H54 (cell line): ENCODE measurements around the gene SCARB1.

Experiments
- DNase-seq: peaks from one replicate; pipeline ENCODE4 v3.0.0; 2011; ENCODE audit warnings: low spot score, mixed read lengths; ENCODE audit not compliant: insufficient read length
- FAIRE-seq: peaks from 3 replicates; lab custom pipeline; 2011; peaks lifted over from hg19 to GRCh38; lab: Jason Lieb, UNC
- POLR2A ChIP-seq: IDR thresholded peaks from 2 replicates; pipeline ENCODE4 v1.6.1; 2011; ENCODE audit warnings: low read depth, mild to moderate bottlenecking, low read length

SCARB1 gene

DNA sequence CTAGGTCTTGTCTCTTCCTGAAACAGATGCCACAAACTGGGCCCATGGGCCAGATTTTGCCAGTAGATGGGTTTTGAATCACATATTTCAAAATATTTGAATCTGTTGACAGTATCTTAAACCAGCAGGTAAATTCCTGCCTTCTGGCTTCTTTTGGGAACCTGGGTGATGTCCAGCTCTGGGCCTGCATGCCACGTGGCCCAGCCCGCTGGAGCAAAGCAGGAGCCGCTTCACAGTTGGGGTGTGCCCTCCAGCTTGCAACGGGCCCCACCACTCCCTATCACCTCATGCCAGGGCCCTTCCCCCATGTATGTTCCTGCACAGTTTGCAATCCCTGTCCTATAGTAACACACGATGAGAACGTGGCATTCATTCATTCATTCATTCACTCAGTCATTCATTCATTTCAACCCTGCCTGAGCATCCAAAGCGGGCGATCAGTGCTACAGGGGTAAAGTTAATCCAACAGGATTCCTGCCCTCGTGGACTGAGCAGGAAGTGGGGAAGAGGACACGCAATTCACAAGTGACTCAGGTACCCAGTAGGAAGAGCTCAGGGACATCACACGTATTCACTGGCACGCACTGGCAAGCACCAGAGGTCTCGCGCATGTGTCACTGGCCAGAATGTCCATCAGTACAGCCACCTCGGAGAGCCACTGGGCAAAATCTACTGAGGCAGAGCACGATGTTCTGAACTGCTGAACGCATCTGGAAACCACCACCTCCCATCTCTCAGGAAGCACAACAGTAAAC is 27.8 kb downstream of the SCARB1 start:
- FAIRE-seq: no peak
- no peak for DNase-seq
- TF ChIP-seq POLR2A: no peak

- FAIRE-seq (no peak), DNase-seq (no peak)
- TF ChIP-seq POLR2A: no peak
Observed at GRCh38 chr12:124834822-124835221, 28.8 kb downstream of the SCARB1 start.

- no peak for TF ChIP-seq POLR2A
- FAIRE-seq: no peak
- peak; percentile 45 for DNase-seq
Observed at GRCh38 chr12:124833693-124834122, 30.0 kb downstream of the SCARB1 start.

DNA sequence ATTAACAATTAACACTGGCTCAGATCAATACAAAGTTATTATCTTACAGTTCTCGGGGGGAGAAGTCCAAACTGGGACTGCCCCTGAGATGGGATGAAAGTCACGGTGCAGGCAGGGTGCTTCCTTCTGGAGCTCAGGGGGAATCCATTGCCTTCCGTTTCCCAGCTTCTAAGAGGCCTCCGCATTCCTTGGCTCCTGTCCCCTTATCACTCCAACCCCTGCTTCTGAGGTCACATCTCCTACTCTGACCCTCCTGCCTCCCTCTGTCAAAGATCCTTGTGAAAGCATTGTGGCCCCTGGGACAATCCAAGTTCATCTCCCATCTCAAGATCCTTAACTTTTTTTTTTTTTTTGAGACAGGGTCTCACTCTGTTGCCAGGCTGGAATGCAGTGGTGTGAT is 30.8 kb downstream of the SCARB1 start:
- no peak for FAIRE-seq
- no peak for DNase-seq
- TF ChIP-seq POLR2A: no peak

DNA sequence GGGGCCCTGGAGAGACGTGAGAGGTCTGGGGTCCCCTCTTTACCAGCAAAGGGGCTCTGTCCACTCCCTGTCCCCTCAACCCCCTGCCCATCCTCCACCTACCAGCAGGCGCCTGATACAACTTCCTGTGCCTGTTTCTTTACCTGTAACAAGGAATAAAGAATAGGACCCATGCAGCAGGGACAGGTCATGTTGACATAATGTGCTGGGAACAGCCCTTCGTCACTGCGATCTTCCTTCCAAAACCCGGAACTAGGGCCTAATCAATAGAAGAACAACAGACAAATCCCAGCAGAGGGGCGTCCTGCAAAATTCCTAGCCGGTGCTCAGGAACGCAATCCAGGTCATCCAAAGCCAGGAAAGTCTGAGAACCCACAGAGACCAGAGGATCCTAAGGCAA is 32.1 kb downstream of the SCARB1 start:
- no peak for TF ChIP-seq POLR2A
- DNase-seq (no peak), FAIRE-seq (no peak)

DNA sequence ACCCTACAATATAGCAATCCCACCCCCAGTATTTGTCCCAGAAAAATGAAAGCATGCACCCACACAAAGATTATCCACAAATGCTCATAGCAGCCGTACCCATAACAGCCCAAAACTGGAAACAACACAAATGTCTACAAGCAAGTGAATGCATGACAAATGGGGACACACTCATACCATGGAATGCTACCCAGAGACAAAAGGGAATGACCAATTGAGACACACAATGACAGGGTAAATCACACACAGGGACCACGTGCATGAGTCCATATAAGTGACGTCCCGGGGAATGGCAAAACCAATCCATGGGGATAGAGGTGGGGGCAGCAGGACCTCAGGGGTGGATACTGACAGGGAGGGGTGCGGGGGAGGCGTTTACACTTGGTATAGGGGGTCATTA is 33.4 kb downstream of the SCARB1 start:
- FAIRE-seq: no peak
- no peak for DNase-seq
- no peak for TF ChIP-seq POLR2A

- no peak for DNase-seq
- no peak for FAIRE-seq
- TF ChIP-seq POLR2A: no peak
Observed at GRCh38 chr12:124829708-124830304, 33.9 kb downstream of the SCARB1 start.

- DNase-seq (peak; percentile 75), FAIRE-seq (no peak)
Observed at GRCh38 chr12:124829008-124829707, 34.5 kb downstream of the SCARB1 start.

DNA sequence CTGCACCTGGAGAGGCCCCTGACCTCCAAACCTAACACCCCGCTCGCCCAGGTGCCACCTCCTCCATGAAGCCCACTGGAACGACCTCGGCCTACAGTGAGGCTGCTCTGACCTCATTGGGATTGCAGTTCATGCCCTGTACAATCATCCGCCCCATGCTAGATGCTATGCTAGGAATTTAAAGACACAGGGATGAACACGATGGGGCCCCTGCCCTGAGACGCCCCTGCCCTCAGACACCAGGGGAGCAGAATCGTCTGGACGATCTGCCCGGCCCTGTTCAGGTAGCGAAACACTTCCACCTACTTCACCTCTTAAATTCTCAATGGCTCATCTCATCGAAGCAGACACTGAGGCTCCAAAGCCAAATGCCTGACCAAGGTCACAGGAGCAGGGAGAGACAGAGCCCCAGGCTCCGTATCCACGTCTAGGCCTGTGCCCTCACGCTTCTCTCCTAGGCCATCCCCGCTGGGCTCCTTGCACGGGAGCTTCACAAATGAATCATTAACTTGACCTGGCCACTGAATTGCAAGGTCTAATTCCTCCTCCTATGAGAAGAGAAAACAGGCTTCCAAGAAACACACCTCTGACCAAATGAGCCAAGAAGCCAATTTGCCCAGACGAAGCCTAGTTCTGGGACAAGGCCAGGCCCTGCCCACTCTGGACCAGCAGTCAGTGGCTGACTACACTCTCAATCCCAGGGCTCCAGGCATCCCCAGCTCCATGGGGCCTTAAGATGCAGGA is 35.2 kb downstream of the SCARB1 start:
- FAIRE-seq (no peak), DNase-seq (peak; percentile 49)

More at GRCh38 chr12:124829008-124829707, 34.5 kb downstream of the SCARB1 start:
- TF ChIP-seq POLR2A: no peak

DNA sequence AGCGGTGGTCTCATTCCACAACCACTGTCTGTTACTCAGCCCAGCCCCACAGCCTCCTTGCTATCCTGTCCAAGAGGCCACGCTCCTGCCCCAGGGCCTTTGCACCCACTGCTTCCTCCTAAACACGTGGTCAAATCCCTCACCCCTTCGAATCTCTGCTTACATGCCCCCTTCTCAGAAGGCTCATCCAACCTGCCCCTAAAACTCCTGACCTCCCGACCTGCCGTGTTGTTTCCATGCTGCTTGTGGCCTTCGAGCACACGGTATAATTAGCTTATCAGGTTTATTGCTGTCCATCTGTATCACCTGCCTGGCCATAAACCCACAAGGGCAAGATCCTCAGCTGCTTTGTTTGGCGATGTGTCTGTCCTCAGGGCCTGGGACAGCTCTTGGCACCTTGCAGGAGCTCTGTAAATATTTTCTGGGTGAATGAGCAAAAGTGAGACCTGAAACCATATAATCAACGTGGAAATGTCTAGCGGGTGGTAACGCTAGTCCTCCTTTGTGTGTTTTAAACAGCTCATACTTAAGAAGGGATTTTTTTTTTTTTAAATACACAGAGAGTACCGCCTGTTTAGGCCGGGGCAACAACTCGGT is 36.0 kb downstream of the SCARB1 start:
- DNase-seq (no peak), FAIRE-seq (no peak)
- TF ChIP-seq POLR2A: no peak

More for the DNA sequence above, 35.2 kb downstream of the SCARB1 start:
- TF ChIP-seq POLR2A: no peak

DNA sequence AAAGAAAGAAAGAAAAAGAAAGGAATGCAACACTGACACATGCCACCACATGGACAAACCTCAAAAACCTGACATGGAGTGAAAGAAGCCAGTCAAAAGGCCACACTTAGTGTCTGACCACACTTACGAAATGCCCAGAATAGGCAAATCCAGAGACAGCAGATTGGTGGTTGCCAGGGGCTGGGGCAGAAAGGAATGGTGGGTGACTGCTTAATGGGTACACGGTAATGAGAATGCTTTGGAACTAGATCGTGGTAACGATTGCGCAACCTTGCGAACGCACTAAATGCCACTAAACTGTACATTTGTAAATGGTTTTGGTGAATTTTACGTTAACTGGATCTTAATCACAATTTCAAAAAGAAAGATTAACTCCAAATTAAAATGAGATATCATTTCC is 39.5 kb downstream of the SCARB1 start:
- FAIRE-seq (no peak), DNase-seq (no peak)

DNA sequence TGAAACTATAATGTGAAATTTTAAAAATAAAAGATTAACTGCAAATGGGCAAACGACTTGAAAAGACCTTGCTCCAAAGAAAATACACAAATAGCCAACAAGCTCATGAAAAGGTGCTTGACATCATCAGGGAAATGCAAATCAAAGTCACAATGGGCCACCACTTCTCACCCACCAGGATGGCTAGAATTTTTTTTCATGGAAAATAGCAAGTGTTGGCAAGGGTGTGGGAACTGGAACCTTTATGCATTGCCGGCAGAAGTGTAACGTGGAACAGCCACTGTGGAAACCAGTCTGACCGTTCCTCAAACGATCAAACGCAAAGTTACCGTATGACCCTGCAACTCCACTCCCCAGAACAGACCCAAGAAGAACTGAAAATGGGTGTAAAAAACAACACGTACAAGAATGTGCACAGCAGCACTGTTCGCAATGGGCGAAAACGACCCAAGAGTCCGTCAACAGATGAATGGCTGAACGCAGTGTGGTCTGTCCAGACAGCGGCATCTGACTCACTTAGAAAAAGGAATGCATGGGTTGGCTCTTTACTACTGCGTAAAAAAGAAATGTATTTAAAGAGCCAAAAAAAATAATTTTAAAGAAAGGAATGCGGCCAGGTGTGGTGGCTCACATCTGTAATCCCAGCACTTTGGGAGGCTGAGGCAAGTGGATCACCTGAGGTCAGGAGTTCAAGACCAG is 40.2 kb downstream of the SCARB1 start:
- no peak for FAIRE-seq
- no peak for DNase-seq
- no peak for TF ChIP-seq POLR2A

More for the DNA sequence above, 39.5 kb downstream of the SCARB1 start:
- TF ChIP-seq POLR2A: no peak

- DNase-seq (no peak), FAIRE-seq (no peak)
- no peak for TF ChIP-seq POLR2A
Observed at GRCh38 chr12:124822218-124822617, 41.4 kb downstream of the SCARB1 start.
